ENCODE measurements around the gene ICA1L.

DNA sequence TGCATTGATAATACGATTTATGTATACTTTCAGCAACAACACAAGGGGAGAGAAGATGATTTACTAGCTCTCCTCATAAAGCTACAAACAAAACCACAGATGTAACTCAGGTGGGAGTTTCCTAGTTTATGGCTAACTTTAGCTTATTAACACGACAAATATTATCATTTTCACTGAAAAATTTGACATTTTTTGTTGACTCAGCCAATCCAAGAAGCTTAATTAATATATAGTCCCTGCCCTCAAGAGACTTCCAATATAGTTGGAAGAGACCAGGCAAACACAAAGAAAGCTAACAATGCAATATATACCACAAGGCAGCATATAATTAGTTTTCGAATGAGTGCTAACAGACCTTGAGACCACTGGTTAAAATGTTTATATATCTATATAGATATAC is 39.1 kb upstream of the ICA1L start:
- no peak for TF ChIP-seq POLR2A (IDR thresholded peaks at IDR 0.05)
- TF ChIP-seq, protein P1, sequence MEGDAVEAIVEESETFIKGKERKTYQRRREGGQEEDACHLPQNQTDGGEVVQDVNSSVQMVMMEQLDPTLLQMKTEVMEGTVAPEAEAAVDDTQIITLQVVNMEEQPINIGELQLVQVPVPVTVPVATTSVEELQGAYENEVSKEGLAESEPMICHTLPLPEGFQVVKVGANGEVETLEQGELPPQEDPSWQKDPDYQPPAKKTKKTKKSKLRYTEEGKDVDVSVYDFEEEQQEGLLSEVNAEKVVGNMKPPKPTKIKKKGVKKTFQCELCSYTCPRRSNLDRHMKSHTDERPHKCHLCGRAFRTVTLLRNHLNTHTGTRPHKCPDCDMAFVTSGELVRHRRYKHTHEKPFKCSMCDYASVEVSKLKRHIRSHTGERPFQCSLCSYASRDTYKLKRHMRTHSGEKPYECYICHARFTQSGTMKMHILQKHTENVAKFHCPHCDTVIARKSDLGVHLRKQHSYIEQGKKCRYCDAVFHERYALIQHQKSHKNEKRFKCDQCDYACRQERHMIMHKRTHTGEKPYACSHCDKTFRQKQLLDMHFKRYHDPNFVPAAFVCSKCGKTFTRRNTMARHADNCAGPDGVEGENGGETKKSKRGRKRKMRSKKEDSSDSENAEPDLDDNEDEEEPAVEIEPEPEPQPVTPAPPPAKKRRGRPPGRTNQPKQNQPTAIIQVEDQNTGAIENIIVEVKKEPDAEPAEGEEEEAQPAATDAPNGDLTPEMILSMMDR (IDR thresholded peaks at IDR 0.05): no peak
- TF ChIP-seq EP300 (IDR thresholded peaks at IDR 0.05): no peak

Data from suprapubic skin (tissue), 3 donors.